K562 (cell line): ENCODE data around the gene FASLG. TPM values are rescaled to one million over a fixed set of nuclear protein-coding genes. Genes with fewer than 3 reads are reported as not detected.

Source experiments
- ATAC-seq: fragments of 200-7000 bp; cut with Tn5 transposase; 3 replicates; pipeline ENCODE4 v1.9.1; 2020; ENCODE audit warnings: moderate library complexity
- BruUV-seq: library from RNA; stranded (reverse); fragments of 400-500 nt; replicated peaks from 2 replicates; lab custom pipeline; 2021; lab: Mats Ljungman, UMichigan
- CTCF ChIA-PET: fragments of 300-600 bp; formaldehyde crosslinking; extraction: SDS; loops from one replicate; lab custom pipeline; 2021; ENCODE audit warnings: low intra/inter-chr PET ratio; lab: Yijun Ruan, JAX
- POLR2A ChIA-PET: fragments of 300-600, 350-650 bp; sonication (Branson Sonifier 250); formaldehyde crosslinking; extraction: SDS; loops from one replicate; lab custom pipeline; 2021; ENCODE audit warnings: antibody characterized with exemption, inconsistent platforms; lab: Yijun Ruan, JAX
- DNase-seq, 4 experiments: peaks; one replicate each; pipeline versions ENCODE4 v3.0.0 to v3.0.0-alpha.2; 2011 to 2018; ENCODE audit warnings: low spot score in 3 of 4, mixed read lengths in 3 of 4; ENCODE audit errors: extremely low read depth in 1 of 4
- FAIRE-seq: peaks from 2 replicates; lab custom pipeline; 2011; peaks lifted over from hg19 to GRCh38; lab: Jason Lieb, UNC
- H2AFZ ChIP-seq: 2 replicates; pipeline ENCODE4 v1.6.0; 2011; ENCODE audit warnings: low read depth, low read length, control low read depth, inconsistent platforms
- H3K27ac ChIP-seq: fragments of 200-600 bp; 3 replicates; pipeline ENCODE4 v1.8.0; 2011; ENCODE audit warnings: low read depth, mild to moderate bottlenecking, control low read depth, inconsistent platforms, low read length, moderate library complexity, mixed read lengths; ENCODE audit errors: extremely low read depth
- H3K27me3 ChIP-seq, 2 experiments: fragments of 300-600 bp in 1 of 2; 2 replicates in 1 of 2; 3 replicates in 1 of 2; pipeline versions ENCODE4 v1.6.0 to v1.8.0; 2011; ENCODE audit warnings: inconsistent platforms in 2 of 2, low read length in 2 of 2, mild to moderate bottlenecking in 1 of 2, mixed read lengths in 1 of 2, moderate library complexity in 1 of 2; ENCODE audit not compliant: control insufficient read depth in 2 of 2, insufficient read depth in 2 of 2
- H3K36me3 ChIP-seq: fragments of 300-600 bp; 3 replicates; pipeline ENCODE4 v1.8.0; 2011; ENCODE audit warnings: mild to moderate bottlenecking, low read length, inconsistent platforms; ENCODE audit not compliant: control insufficient read depth, insufficient read depth
- H3K4me1 ChIP-seq, 2 experiments: fragments of 200-600 bp in 1 of 2; replicated peaks in 1 of 2; 2 replicates in 1 of 2; 3 replicates in 1 of 2; pipeline versions ENCODE4 v1.5.1 to v1.8.0; 2011; ENCODE audit warnings: inconsistent platforms in 2 of 2, low read length in 2 of 2, mild to moderate bottlenecking in 1 of 2, mixed read lengths in 1 of 2, moderate library complexity in 1 of 2; ENCODE audit not compliant: control insufficient read depth in 2 of 2, insufficient read depth in 2 of 2
- H3K4me2 ChIP-seq: 2 replicates; pipeline ENCODE4 v1.6.1; 2011; ENCODE audit warnings: low read length, control low read depth, inconsistent platforms, mixed read lengths; ENCODE audit not compliant: insufficient read depth
- H3K4me3 ChIP-seq: fragments of 200-600 bp; sonication (generic), shearing (Covaris generic); 2 replicates; pipeline ENCODE4 v1.5.1; 2016; ENCODE audit warnings: control low read depth, inconsistent platforms
- H3K79me2 ChIP-seq: fragments of 200-600 bp; 3 replicates; pipeline ENCODE4 v1.8.0; 2011; ENCODE audit warnings: low read length, inconsistent platforms; ENCODE audit not compliant: control insufficient read depth, insufficient read depth
- H3K9ac ChIP-seq, 2 experiments: 2 replicates each; pipeline versions ENCODE4 v1.6.0 to v1.6.1; 2011; ENCODE audit warnings: low read depth in 2 of 2, low read length in 2 of 2, control low read depth in 1 of 2, inconsistent platforms in 1 of 2, mild to moderate bottlenecking in 1 of 2, mixed read lengths in 1 of 2; ENCODE audit not compliant: insufficient read depth in 1 of 2
- H3K9me1 ChIP-seq: one replicate; pipeline ENCODE4 v1.6.0; 2011; ENCODE audit warnings: inconsistent platforms, mild to moderate bottlenecking, low read length, moderate library complexity; ENCODE audit not compliant: control insufficient read depth, insufficient read depth
- H3K9me3 ChIP-seq: replicated peaks from 2 replicates; pipeline ENCODE4 v1.5.1; 2011; ENCODE audit warnings: low read depth, low read length, inconsistent platforms; ENCODE audit not compliant: control insufficient read depth, insufficient read depth
- H4K20me1 ChIP-seq: replicated peaks from 2 replicates; pipeline ENCODE4 v1.6.1; 2011; ENCODE audit warnings: low read length, inconsistent platforms, mixed read lengths; ENCODE audit not compliant: control insufficient read depth, insufficient read depth
- HIVEP1 ChIP-seq: fragments of 250-450 bp; sonication (Bioruptor Pico); IDR thresholded peaks from 2 replicates; pipeline ENCODE4 v1.4.0; 2020; ENCODE audit warnings: mild to moderate bottlenecking
- HMBOX1 ChIP-seq: sonication (generic); IDR thresholded peaks from 2 replicates; pipeline ENCODE4 v1.6.1; 2016
- ID3 ChIP-seq, 2 experiments: fragments of 250-450 bp in 1 of 2; fragments of 450-650 bp in 1 of 2; sonication (Bioruptor Pico) in 1 of 2; IDR thresholded peaks; 2 replicates each; pipeline versions ENCODE4 v1.6.1 to v1.8.0; 2016 to 2021; ENCODE audit warnings: mild to moderate bottlenecking in 2 of 2, moderate library complexity in 2 of 2, missing compliant biosample characterization in 1 of 2, missing genetic modification characterization in 1 of 2
- NFYB ChIP-seq: IDR thresholded peaks from 2 replicates; pipeline ENCODE4 v1.6.1; 2011; ENCODE audit warnings: mild to moderate bottlenecking, moderate library complexity; ENCODE audit not compliant: insufficient read length; ENCODE audit errors: extremely low read depth
- USF1 ChIP-seq: sonication (generic); formaldehyde crosslinking; IDR thresholded peaks from 2 replicates; pipeline ENCODE4 v1.9.0; 2022; ENCODE audit warnings: mild to moderate bottlenecking, missing genetic modification reagents
- ZNF280A ChIP-seq: fragments of 450-650 bp; IDR thresholded peaks from 2 replicates; pipeline ENCODE4 v1.6.1; 2018; ENCODE audit warnings: mild to moderate bottlenecking, low read depth; ENCODE audit not compliant: partially characterized antibody
- ZNF511 ChIP-seq: sonication (generic); formaldehyde crosslinking; IDR thresholded peaks from 2 replicates; pipeline ENCODE4 v1.8.0; 2022; ENCODE audit warnings: mild to moderate bottlenecking, missing genetic modification reagents
- ZNF740 ChIP-seq, 3 experiments: fragments of 200-800 bp in 1 of 3; sonication (Bioruptor generic) in 1 of 3; sonication (generic) in 1 of 3; formaldehyde crosslinking in 1 of 3; IDR thresholded peaks; 2 replicates each; pipeline versions ENCODE4 v1.6.1 to v1.8.0; 2016 to 2022; ENCODE audit warnings: mild to moderate bottlenecking in 2 of 3, missing compliant biosample characterization in 2 of 3, missing genetic modification characterization in 2 of 3, missing genetic modification reagents in 1 of 3
- WGBS: fragments of 100-300 bp; shearing (Covaris generic); methylation state at CpG from one replicate; pipeline ENCODE4 v1.1.6; 2016; ENCODE audit warnings: low coverage, mixed read lengths; ENCODE audit not compliant: insufficient coverage; ENCODE audit errors: missing lambda C conversion rate; 5-methylcytosine and 5-hydroxymethylcytosine counted together
- in situ Hi-C: fragments of 300-500 bp; cut with MboI; formaldehyde crosslinking; loops from 4 replicates; pipeline ENCODE4 v1.15.0; 2018; ENCODE audit warnings: inconsistent platforms, mixed read lengths
- intact Hi-C: fragments of 100-400 bp; cut with micrococcal nuclease; formaldehyde crosslinking; loops from 2 replicates; pipeline ENCODE4 v1.14.2; 2022
- polyA plus RNA-seq, 8 experiments: library from polyadenylated mRNA; depleted of rRNA in 4 of 8; stranded (reverse) in 5 of 8; unstranded in 3 of 8; fragments of >200 nt; fragmentation: Nextera tagmentation in 2 of 8; fragmentation: Illumina TruSeq in 1 of 8; extraction: Ambion mirVana in 2 of 8; extraction: Trizol in 1 of 8; gene quantifications; 2 replicates each; pipeline versions ENCODE4 v1.2.1 to v1.2.3, GENCODE V29; 2011 to 2014; ENCODE audit warnings: inconsistent platforms in 1 of 8, missing spikeins in 1 of 8
- total RNA-seq, 7 experiments: library from RNA; depleted of rRNA in 6 of 7; stranded (reverse); fragments of >200 nt in 6 of 7; fragmentation: Illumina TruSeq in 2 of 7; extraction: Trizol in 2 of 7; gene quantifications; 2 replicates each; pipeline versions ENCODE4 v1.2.1 to v1.2.3, GENCODE V29; 2011 to 2021; ENCODE audit warnings: low replicate concordance in 1 of 7

The FASLG gene
- total and polyA plus RNA-seq, 9 of the 15 experiments (the other 6 are each of a cell fraction or from before 2014, with no cell fraction given): not detected

- no peak for TF ChIP-seq HMBOX1
- no peak for TF ChIP-seq ZNF740 (CRISPR knock-in tag; IDR thresholded peaks at IDR 0.05)
- no peak for TF ChIP-seq ZNF740 (tag; IDR thresholded peaks at IDR 0.05)
- no peak for TF ChIP-seq HIVEP1
- TF ChIP-seq ZNF280A: no peak
- TF ChIP-seq ZNF511 (CRISPR knock-in tag): no peak
- TF ChIP-seq USF1: no peak
- no peak for TF ChIP-seq ID3 (CRISPR knock-in tag; IDR thresholded peaks at IDR 0.05)
- no peak for TF ChIP-seq ID3 (tag; IDR thresholded peaks at IDR 0.05)
- TF ChIP-seq NFYB: no peak
- no peak overlapping the region for H3K4me3 ChIP-seq
- no peaks in the 10 kb centered on the region for H3K79me2 ChIP-seq
- H3K27ac ChIP-seq: no peak overlapping the region
- no peak for ATAC-seq
- CTCF ChIA-PET: no interaction called here
- no peaks in the 10 kb centered on the region for H3K9me1 ChIP-seq
- no peak for FAIRE-seq
- in situ Hi-C loops: no loop called here
- no peak overlapping the region for H3K9ac ChIP-seq
- no TSS peak for BruUV-seq
- no peaks in the 10 kb centered on the region for H4K20me1 ChIP-seq
- no peaks in the 10 kb centered on the region for H3K36me3 ChIP-seq
- H3K4me1 ChIP-seq: no peaks in the 10 kb centered on the region
- intact Hi-C loops: no loop called here
- POLR2A ChIA-PET: no interaction called here
- no peak overlapping the region for H2AFZ ChIP-seq
- no peak for DNase-seq
- 10% methylated on average over 4 of the region's 4 CpGs for WGBS
- H3K27me3 ChIP-seq: no peaks in the 10 kb centered on the region
- H3K9me3 ChIP-seq: no peaks in the 10 kb centered on the region
- no peak overlapping the region for H3K4me2 ChIP-seq
Measured at GRCh38 chr1:172670316-172670715, 11.4 kb downstream of the FASLG start.
